ENCODE results near the gene OSBPL1A. TPM values are rescaled to one million over a fixed set of nuclear protein-coding genes. Genes with fewer than 3 reads are reported as not detected.

The OSBPL1A gene
- total and polyA plus RNA-seq, 11 donors, result 32.8 to 85.4 (median 71.0) TPM

GRCh38 chr18:24112874-24113615 lies 284.6 kb downstream of the OSBPL1A start:
- no peak for ATAC-seq
- WGBS, 4 donors, result 91 to 93% (median 92%) methylated on average over 15 of the region's 15 CpGs

GRCh38 chr18:24112464-24112863 lies 285.2 kb downstream of the OSBPL1A start:
- Histone ChIP-seq H3K9me3 (no peaks in the 10 kb centered on the region), H3K36me3 (peaks cover 0 to 7% (median 0%) of the 10 kb centered on the region in 9 donors), H3K4me3 (no peak overlapping the region), H3K27me3 (no peaks in the 10 kb centered on the region), H3K4me1 (peaks cover 0 to 8% (median 0%) of the 10 kb centered on the region in 12 donors), H3K27ac (no peak overlapping the region)
- intact Hi-C loops (cut with DNase I), result loop anchor here in 9 of 10 donors (10.0 kb wide), 9 partner anchors 88 to 488 kb away; partner anchors contain the start of gene TTC39C (in 3 of the 9)
- DNase-seq (no peak), ATAC-seq (peak in 3 of 4 donors; percentile 44 to 49 (median 48))
- no peak for TF ChIP-seq CTCF (IDR thresholded peaks at IDR 0.05)
- TF ChIP-seq POLR2A (IDR thresholded peaks at IDR 0.05), result no peak
- 79 to 89% (median 81%) methylated on average over 4 of the region's 4 CpGs for WGBS, 4 donors

More at GRCh38 chr18:24112874-24113615, 284.6 kb downstream of the OSBPL1A start:
- peaks cover 0 to 10% (median 0%) of the 10 kb centered on the region in 9 donors for H3K36me3 ChIP-seq
- intact Hi-C loops (cut with DNase I), result loop anchor here in 9 of 10 donors (10.0 kb wide), 9 partner anchors 88 to 488 kb away; partner anchors contain the start of gene TTC39C (in 3 of the 9)
- no peaks in the 10 kb centered on the region for H3K9me3 ChIP-seq
- no peaks in the 10 kb centered on the region for H3K27me3 ChIP-seq
- no peak overlapping the region for H3K4me3 ChIP-seq
- TF ChIP-seq CTCF (IDR thresholded peaks at IDR 0.05) (no peak), POLR2A (IDR thresholded peaks at IDR 0.05) (no peak)
- H3K27ac ChIP-seq, result no peak overlapping the region
- peaks cover 0 to 8% (median 0%) of the 10 kb centered on the region in 12 donors for H3K4me1 ChIP-seq
- DNase-seq, result no peak

Small RNAs within 50 kb of the gene (microRNA-seq; reads per million reads assigned to microRNA genes)
- gene MIR320C2, result 0.60 to 4.9 (median 2.2) reads per million in 4 donors

Other genes starting within 250 kb of the OSBPL1A start
- 10 to 100 TPM; 10.8 to 37.6 (median 23.8) TPM for gene IMPACT, start 28.8 kb upstream of the OSBPL1A start, total RNA-seq
- 1 to 10 TPM; 7.9 to 9.1 TPM for gene IMPACT, start 28.8 kb upstream of the OSBPL1A start, polyA plus RNA-seq
- gene HRH4, start 62.8 kb upstream of the OSBPL1A start, total RNA-seq, result under 1 TPM in 3 of 9 donors, not detected in 6; 0.16 to 0.24 (median 0.23) TPM
- not detected for gene HRH4, start 62.8 kb upstream of the OSBPL1A start, polyA plus RNA-seq

Measured in heart left ventricle (tissue), 16 donors.